HT1080 (cell line): Measurements from ENCODE around the gene MEGF11. TPM values are rescaled to one million over a fixed set of nuclear protein-coding genes. Genes with fewer than 3 reads are reported as not detected.
A peak's percentile ranks its signal among the peaks of the same experiment; 100 is the strongest.
"Not testable (repeated sequence)": the region's sequence is repeated elsewhere in the genome, so short reads cannot be mapped to it uniquely, and the experiment has no call there.

Experiments used
- DNase-seq: peaks from one replicate; pipeline ENCODE4 v3.0.0-alpha.2; 2015; ENCODE audit warnings: low read depth
- total RNA-seq: library from RNA; depleted of rRNA; stranded (reverse); fragments of >200 nt; shearing (Covaris generic); gene quantifications from 2 replicates; pipeline ENCODE4 v1.2.3, GENCODE V29; 2014

The MEGF11 gene
- total RNA-seq, 1 experiment from 2014 or later: 0.11 TPM

GRCh38 chr15:66007663-66008262 lies 245.8 kb downstream of the MEGF11 start:
- DNase-seq: no peak

GRCh38 chr15:66006986-66007385 lies 246.6 kb downstream of the MEGF11 start:
- DNase-seq: peak; percentile 67

GRCh38 chr15:66004618-66005262 lies 248.8 kb downstream of the MEGF11 start:
- DNase-seq: no peak

GRCh38 chr15:66003129-66003528 lies 250.4 kb downstream of the MEGF11 start:
- DNase-seq: not testable (repeated sequence)

- no peak for DNase-seq
Observed at GRCh38 chr15:66001717-66002426, 251.7 kb downstream of the MEGF11 start.

GRCh38 chr15:66001042-66001441 lies 252.5 kb downstream of the MEGF11 start:
- no peak for DNase-seq

GRCh38 chr15:65998486-65998885 lies 255.1 kb downstream of the MEGF11 start:
- no peak for DNase-seq

- DNase-seq: no peak
Observed at GRCh38 chr15:65996901-65997300, 256.6 kb downstream of the MEGF11 start.

GRCh38 chr15:65994832-65995231 lies 258.7 kb downstream of the MEGF11 start:
- no peak for DNase-seq

- DNase-seq: no peak
Observed at GRCh38 chr15:65993762-65994161, 259.8 kb downstream of the MEGF11 start.

GRCh38 chr15:65993236-65993635 lies 260.3 kb downstream of the MEGF11 start:
- DNase-seq: no peak

GRCh38 chr15:65991721-65992483 lies 261.6 kb downstream of the MEGF11 start:
- DNase-seq: no peak

GRCh38 chr15:65990298-65990981 lies 263.1 kb downstream of the MEGF11 start:
- no peak for DNase-seq

GRCh38 chr15:65987100-65987499 lies 266.4 kb downstream of the MEGF11 start:
- DNase-seq: no peak

- no peak for DNase-seq
Observed at GRCh38 chr15:65986416-65986815, 267.1 kb downstream of the MEGF11 start.

GRCh38 chr15:65985387-65985786 lies 268.2 kb downstream of the MEGF11 start:
- DNase-seq: no peak

GRCh38 chr15:65982627-65983322 lies 270.8 kb downstream of the MEGF11 start:
- DNase-seq: no peak

GRCh38 chr15:65981837-65982626 lies 271.5 kb downstream of the MEGF11 start:
- no peak for DNase-seq

- DNase-seq: peak; percentile 60
Observed at GRCh38 chr15:65980824-65981456, 272.6 kb downstream of the MEGF11 start.
